ENCODE data around the gene INPP5A.
"Not testable (repeated sequence)": the region's sequence is repeated elsewhere in the genome, so short reads cannot be mapped to it uniquely, and the experiment has no call there.

INPP5A gene

DNA sequence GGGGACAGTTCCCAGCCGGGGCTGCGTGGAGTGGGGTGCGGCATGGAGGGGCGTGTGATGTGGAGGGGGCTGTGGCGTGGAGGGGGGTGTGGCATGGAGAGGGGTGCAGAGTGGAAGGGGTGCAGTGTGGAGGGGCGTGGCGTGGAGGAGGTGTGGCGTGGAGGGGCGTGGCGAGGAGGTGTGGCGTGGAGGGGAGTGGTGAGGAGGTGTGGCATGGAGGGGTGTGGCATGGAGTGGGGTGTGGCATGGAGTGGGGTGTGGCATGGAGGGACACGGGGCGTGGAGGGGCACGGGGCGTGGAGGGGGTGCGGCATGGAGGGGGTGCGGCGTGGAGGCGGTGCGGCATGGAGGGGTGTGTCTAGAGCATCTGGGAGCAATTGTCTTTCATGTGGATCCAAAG lies 214.8 kb downstream of the INPP5A start:
- DNase-seq = no peak

DNA sequence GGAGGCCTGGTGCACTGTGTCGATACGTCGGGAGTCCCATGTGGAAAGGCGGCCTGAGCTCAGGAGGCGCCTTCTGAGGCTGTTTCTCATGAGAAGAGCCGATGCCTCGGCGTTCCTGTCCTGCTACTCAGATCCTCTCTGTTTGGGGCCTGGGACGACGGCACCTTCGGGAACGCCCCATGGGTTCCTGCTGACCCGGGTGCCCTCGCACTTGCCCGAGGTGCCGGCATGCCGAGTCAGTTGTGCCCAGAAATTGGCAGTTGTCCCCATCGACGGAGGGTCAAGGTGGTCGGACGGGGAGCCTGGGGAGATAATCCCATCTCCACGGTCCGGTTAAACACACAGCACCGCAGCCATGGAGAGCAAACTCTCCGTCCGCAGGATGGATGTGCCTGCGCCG lies 215.4 kb downstream of the INPP5A start:
- no peak for DNase-seq

DNA sequence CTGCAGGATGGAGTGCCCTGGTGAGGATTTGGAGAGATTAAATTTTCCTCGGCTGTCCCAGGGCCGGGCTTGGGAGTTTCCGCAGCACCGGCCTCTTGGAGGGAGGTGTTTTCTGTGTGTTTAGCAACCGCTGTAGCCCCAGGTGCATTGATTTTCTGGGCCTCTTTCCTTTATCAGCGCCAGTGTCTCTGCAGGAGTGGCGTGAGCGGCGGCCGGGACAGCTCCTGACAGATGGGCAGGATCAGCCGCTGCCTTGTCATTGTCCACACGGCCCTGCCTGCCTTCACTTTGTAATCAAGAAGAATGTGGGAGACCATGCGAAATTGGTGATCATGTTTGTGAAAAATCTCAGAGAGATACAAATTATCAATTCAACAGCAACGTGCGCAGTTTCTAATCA lies 216.0 kb downstream of the INPP5A start:
- no peak for DNase-seq

DNA sequence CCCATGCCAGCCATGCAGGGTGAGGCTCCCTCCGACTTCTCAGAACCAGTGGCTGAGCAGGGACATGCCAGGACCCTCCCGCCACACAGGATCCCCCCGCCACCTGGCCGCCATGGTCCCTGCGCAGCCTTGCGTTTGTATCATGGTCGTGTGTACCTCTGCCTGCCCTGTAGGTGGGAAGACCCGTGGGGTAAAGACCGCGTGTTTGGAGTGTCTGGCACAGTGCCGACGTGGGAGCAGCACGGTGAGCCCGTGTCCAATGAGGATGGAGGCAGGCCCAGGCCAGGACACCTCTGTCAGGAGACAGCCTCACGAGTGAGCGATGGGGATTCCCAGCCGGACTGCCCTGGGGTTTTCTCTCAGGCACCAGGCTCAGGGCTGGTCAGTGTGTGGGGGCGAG lies 216.5 kb downstream of the INPP5A start:
- no peak for DNase-seq

DNA sequence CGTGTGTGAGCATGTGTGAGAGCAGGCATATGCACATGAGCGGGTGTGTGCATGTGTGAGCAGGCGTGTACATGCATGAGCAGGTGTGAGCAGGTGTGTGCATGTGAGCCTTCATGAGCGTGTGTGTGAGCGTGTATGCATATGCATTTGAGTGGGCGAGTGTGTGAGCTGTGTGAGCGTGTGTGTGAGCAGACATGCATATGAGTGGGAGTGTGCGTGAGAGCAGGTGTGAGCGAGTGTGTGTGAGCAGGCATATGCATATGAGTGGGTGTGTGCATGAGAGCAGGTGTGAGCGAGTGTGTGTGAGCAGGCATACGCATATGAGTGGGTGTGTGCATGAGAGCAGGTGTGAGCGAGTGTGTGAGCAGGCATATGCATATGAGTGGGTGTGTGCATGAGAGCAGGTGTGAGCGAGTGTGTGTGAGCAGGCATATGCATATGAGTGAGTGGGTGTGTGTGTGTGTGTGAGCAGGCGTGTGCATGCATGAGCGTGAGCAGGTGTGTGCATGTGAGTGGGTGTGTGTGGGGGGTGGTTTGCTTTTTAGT lies 217.7 kb downstream of the INPP5A start:
- DNase-seq = no peak

DNA sequence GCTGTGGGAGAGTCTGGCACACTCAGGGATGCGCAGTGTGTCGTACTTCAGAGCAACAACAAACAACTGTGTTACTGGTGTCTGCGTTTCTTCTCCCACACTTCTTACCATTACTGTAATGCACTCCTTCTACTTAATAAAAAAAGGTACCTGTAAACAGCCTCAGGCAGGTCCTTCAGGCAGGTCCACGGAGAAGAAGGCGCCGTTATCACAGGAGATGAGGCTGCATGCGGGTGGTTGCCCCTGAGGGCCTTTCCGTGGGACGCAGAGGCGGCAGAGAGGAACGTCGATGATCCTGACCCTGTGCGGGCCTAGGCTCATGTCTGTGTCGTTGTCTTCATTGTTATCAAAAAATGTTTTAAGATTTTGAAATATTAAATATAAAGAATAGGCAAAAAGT lies 219.0 kb downstream of the INPP5A start:
- no peak for DNase-seq

DNA sequence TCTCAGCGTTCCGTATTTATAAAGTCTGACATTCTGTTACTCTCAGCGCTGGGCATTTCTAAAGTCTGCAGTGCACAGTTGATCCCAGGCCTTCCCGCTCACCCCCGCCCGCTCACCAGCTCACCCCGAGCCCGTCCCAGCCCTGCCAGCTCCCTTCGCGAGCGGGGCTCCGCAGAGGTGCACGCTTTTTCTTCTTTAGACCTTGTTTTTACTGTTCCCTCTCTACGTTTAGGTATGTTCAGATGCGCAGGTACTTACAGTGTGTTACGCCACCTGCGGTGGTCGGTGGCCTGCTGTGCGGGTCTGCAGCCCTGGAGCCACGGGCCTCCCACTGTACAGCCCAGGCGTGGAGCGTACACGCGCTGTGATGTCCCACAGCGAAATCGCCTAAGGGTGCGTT lies 219.6 kb downstream of the INPP5A start:
- DNase-seq = no peak

DNA sequence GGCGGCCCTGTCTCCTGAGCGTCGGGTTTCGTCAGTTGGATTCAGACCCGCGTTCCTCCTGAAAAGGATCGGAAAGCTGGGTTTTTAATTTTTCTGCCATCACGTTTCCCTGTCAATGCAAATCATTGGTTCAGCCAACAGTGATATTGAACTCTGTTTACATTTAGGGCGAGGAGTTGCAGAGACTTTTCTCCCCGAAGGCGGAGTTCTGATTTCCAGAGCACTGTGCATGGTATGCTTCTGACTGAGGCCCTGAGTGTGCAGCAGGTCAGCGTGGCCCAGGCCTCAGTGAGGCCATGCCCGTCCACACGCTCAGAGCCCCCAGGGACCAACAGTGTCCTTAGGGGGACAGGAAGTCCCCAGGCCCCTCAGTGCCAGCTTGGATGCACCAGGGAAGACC lies 221.3 kb downstream of the INPP5A start:
- no peak for DNase-seq

DNA sequence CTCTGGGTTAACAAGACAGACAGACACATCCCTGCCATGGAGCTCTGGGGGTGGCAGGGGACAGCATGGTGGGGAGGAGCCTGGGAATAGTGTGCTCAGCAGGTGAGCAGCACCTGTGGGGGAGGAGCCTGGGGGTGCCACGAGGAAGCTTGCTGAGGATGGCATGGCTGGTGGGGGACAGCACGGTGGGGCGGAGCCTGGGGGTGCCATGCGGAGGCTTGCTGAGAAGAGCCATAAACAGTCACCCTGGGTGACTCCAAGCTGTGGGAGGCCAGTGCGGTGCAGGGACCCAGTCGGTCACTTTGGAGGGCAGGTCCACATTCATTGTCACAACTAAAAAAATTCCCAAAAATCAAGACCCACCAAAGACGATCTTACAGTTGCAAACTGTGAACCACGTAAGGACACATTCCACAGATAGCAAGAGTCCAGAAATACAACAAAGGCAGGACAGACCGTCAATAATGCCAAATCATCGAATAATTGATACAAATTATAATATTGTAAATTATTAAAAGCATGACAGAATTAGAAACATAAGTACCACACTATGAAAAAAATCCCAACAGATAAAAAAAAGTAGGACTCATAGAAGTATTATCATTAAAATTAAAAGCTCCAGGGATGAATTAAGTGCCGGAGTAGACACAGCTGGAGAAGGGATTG lies 223.9 kb downstream of the INPP5A start:
- no peak for DNase-seq

DNA sequence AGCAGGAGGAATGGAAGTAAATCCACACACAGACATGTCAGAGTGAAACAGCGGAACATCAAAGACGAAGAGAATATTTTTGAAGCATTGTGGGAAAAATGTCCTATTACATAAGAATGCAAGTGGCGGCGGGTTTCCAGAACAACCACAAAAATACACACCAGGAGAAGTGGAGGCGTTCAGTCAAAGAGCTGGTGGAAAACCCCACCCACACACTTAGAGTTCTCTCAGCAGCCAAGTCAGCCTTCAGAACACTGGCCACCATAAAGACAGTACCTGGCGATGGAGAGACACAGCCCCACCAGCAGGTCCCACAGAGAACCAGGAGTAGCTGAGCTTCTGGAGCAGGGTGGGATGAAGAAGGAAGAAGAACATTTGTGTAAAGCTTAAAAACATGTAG lies 224.7 kb downstream of the INPP5A start:
- no peak for DNase-seq

DNA sequence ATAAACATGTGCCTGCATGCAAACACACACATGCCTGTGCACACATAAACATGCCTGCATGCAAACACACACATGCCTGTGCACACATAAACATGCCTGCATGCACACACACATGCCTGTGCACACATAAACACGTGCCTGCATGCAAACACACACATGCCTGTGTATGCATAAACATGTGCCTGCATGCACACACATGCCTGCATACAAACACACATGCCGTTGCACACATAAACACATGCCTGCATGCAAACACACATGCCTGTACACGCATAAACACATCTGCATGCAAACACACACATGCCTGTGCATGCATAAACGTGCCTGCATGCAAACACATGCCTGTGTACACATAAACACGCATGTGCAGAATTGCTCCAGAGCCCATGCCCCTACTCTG lies 226.0 kb downstream of the INPP5A start:
- DNase-seq = no peak

DNA sequence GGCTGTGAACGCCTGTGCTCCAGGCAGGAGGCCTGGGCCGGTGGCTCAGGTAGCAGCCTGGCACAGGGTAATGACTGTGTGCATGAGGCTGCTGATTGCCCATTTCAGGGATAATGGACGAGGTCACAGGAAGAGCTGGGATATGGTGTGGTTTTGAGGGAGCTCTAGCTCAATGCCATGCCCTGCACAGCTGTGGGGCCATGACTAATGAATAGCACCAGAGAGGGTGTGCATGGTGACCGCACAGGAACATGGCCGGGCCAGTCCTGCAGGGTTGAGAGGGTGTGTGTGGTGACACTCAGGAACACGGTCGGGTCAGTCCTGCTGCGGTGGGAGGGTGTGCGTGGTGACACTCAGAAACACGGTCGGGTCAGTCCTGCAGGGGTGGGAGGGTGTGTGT lies 226.5 kb downstream of the INPP5A start:
- DNase-seq = no peak

DNA sequence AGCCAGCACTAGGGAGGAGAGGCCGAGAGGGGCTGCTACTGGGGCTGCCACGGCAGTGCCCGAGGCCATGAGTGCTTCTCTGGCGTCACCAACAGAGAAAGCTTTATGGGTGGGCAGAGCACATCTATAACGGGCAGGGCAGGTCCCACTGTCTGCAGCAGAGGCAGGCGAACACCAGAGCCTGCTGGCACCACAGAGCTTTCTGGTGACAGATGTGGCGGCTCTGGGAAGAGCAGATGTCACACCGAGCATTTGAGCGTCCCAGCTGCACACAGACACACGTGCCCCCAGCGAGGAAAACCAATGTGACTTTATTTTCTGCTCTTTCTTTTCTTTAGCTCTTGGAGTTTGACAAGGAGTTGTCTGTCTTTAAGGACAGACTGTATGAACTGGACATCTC lies 227.8 kb downstream of the INPP5A start:
- peak; percentile 40 for DNase-seq

DNA sequence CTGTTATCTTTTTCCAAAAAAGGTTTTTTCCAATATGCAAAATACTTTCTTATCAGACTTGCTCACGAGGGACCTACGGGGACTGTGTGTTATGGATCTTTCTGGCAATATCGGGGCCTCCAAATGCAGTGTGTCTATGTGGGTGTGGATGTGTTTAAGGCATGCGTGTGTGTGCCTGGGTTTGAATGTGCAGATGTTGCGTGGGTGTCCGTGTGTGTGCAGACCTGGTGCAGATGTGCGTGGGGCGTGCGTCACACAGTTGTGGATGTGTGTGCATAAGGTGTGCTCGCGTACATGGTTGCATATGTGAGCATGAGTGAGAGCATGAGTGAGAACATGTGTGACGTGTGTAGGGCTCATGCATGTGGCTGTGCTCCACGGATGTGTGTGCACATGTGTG lies 228.7 kb downstream of the INPP5A start:
- no peak for DNase-seq

DNA sequence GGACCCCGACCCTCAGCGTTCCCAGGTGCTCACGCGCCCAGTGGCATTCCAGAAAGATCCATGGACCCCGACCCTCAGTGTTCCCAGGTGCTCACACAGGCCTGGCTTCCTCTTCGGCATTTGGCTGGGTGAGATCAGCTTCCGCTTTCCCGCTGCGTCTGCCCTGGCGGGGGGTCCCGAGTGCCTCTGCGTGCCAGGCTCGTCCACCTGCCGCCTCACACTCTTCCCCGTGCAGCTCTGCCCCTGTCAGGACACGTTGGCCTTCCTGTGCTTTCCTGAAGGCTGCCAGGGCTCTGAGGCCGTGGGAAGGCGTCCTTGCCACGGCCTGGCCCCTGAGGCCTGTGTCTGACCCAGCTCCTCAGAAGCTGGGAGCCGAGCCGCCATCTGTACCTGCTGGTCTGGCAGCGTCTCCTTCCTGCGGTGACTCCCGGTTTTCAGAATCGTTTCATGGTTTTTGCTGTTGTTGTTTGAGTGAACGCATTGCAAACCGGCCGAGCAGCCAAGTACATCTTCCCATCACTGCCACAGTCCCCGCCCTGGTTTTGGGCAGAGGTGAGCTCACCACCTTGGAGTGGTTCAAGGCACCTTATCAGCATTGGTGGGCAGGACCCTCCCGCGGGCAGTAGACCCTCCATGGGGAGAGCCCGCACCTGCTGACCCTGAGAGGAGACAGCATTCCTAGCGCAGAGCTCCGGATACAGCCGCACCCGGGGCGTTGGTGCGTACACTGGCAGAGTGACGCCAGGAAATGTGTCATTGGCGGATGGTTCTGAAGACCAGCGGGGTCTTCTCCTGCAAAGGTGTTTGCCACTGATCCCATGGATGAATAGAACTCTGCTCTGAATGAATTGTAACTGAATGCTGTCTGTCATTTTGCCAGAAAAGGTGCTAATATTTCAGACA lies 231.0 kb downstream of the INPP5A start:
- DNase-seq = no peak

DNA sequence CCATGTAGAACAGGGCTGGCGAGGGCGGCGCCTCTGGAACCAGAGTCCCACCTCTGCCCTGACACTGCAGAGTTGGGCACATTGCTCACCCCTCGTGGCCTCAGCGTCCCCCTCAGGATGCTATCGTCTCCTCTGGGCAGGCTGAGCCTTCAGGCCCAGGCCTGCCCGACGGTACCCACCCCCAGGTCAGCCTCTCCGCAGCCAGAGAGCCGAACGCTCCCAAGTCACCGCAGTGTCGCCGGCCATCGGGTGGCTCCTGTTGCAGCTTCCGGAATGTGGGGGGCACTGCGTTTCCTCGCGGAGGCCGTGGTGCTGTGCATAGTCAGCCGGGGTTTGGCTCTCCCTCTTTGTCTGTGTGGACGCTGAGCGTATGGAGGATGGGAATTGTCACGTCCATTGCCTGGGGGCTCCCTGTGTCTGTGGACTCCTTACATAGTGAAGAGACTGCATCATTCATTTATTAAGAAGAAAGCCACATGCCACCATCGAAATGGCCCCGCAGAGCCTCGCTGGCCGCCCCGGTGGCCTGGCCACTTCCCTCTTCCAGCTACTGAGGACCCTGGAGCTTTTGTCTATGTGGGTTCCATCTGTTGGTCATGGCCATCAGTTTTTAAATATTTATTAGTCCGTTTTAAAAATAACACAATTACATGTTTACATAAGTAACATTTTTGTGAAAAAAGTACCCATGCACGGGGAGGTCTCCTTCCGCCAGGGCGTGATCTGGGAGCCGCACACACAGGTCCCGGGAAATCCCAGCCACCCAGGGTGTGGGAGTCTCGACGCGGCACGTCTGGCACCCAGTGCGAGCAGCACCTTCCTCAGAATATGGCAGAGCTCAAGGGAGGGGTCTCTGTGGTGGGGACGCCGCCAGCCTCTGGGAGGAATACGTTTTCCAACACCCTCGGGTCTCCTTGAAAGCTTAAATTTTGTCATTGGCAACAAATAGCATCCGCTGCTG lies 232.8 kb downstream of the INPP5A start:
- DNase-seq = no peak

DNA sequence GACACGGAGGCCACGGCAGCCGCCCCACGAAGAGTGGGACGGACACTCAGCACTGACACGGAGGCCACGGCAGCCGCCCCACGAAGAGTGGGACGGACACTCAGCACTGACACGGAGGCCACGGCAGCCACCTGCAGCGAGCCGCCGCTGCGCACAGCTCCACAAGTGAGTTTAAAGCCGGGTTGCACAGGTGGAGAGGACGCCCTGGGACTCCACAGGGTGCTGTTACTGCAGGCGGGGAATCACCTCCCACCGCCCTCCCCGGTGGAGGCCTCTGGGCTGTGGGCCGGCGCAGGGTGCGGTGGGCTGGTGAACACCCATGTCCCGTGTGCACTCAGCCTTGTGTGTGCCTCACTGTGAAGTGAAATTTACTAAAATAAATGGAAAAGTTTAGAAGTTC lies 235.2 kb downstream of the INPP5A start:
- DNase-seq = not testable (repeated sequence)

DNA sequence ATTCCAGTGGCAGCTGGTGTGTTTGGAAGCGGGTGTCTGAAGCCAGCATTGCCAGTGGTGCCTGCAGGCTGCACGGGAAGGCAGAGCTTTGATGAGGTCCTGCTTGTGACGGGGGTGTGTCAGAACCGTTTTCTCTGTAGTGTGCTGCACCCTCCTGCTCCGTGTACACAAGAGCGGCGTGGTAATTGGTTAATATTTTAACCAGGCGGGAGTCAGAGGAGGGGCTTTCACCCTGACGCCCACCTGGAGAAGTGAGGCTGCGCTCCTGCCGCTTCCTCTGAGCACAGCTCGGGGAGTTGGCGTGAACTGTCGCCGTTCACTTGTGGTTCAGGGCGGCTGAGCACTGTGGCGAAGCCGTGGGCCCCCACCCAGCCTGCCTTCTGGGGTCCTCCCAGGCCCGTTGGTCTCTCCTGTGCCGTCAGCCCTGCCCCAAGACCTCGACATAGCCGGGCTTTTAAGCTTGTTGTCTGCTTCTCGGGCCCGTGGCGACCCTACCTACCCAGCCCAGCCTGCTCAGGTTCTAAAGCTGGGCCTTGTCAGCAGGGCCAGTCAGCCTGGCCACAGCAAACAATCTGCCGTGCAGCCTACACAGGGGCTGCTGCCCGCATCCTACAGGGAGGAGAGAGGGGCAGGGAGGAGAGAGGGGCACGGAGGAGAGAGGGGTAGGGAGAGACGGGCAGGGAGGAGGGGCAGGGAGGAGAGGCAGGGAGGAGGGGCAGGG lies 236.8 kb downstream of the INPP5A start:
- DNase-seq = no peak

DNA sequence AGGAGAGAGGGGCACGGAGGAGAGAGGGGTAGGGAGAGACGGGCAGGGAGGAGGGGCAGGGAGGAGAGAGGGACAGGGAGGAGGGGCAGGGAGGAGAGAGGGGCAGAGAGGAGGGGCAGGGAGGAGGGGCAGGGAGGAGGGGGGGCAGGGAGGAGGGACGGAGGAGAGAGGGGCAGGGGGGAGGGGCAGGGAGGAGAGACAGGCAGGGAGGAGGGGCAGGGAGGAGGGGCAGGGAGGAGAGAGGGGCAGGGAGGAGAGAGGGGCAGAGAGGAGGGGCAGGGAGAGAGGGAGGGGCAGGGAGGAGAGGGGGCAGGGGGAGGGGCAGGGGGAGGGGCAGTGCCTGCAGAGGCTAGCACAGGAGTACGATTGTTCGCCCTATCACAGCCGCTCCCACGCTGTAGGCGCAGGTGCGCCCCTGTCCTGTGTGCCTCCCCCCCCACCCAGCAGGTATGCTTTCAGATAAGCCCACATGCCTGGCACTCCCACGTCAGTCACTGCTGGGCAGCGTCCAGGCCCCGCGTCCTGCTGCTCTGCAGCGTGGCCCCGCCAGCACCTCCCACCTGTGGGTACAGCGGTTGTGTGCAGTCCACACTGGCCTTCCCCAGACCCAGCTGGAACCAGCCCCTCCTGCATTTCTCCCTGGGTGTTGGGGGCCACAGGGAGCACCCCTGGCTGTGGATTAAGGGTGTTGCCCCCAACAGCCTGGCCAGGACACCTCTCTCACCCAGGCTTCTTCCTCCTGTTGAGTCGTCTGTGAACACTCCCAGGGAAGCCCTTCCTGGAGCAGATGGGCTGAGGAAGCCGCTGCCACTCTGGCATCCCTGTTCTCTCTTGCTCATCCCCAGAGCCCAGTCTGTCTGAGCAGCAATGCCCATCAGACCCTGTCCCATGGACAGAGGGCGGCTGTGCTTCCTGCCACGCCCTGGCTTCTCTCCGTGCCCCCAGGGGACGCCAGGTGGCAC lies 237.6 kb downstream of the INPP5A start:
- DNase-seq = peak; percentile 90

DNA sequence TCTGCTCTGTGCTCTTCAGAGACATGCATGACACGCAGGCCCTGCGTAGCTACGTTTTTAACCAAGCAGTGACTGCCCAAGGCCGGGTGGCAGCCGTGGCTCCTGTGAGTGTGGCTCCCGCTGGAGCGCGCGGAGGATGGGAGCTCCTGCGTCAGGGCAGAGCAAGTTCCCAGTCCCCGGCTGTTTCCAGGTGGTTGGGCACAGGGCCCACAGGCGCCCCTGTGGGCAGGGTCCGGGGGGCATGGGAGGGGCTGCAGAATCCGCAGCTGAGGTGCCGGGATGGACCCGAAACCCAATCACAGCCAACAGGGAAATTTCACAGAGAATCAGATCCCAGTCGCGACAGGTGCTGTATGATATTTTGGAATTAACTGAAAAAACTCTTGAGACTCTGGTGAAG lies 238.6 kb downstream of the INPP5A start:
- no peak for DNase-seq

DNA sequence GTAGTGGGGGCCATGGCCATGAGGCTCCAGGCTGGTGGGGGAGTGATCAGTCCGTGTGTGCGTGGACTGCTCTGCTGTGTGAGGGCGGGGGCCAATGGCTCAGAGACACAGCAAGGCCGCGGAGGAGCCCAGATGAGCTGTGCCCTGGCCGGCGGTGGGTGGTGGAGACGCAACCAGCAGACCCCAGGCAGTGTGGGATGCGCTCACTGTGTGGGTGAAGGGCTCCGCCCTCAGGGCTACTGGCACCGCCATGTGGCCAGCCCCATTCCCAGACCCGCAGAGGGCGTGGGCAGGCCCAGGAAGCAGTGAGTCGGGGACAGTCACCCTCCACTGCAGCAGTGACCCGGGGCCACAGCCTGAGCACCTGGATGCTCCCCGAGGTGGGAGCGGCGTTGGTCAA lies 239.2 kb downstream of the INPP5A start:
- no peak for DNase-seq

Measured in midbrain (tissue), 1 donor.